SH-SY5Y (cell line): Measurements from ENCODE around the gene CCDC177.

Experiments
- GATA2 ChIP-seq: IDR thresholded peaks from 2 replicates; pipeline ENCODE4 v1.6.1; 2011; ENCODE audit warnings: mild to moderate bottlenecking, low read depth, low read length
- GATA3 ChIP-seq: IDR thresholded peaks from 2 replicates; pipeline ENCODE4 v1.6.1; 2011; ENCODE audit warnings: low read depth, mild to moderate bottlenecking, low read length, moderate library complexity

DNA sequence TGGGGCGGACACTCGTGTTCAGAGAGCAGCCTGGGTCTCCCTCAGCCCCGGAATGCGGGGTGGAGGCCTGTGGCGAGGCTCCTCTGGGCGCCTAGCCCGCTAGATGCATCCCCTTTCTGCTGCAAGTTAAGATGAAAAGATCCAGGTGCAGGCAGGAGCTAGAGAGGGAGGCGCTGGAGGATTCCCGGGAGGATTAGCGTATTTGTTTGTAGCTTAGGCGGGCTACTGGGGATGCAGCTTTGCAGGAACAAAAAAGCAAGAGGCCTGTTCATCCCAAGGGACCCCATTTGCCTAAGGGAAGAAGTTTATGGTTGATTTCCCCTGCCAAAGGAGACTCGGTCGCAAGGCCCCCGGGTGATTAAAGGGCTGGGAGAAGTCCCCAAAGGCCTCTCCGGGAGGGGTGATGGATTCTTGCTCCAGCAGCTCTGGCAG lies 824 bp downstream of the CCDC177 start:
- no peak for TF ChIP-seq GATA2
- no peak for TF ChIP-seq GATA3
